HFF-Myc (cell line): ENCODE data around the gene ADORA2A.

ENCODE experiments used
- DNase-seq: peaks from one replicate; pipeline ENCODE4 v3.0.0-alpha.2; 2011; ENCODE audit warnings: low read depth; ENCODE audit errors: extremely low read depth
- H3K4me3 ChIP-seq: replicated peaks from 2 replicates; pipeline ENCODE4 v1.5.1; 2011; ENCODE audit warnings: low read depth, mild to moderate bottlenecking, control low read depth, low read length
- CTCF ChIP-seq: IDR thresholded peaks from 2 replicates; pipeline ENCODE4 v1.5.1; 2012; ENCODE audit warnings: mild to moderate bottlenecking, low read depth, low read length, control low read depth; ENCODE audit errors: missing control alignments

Gene ADORA2A

GRCh38 chr22:24466716-24467328, 39.4 kb downstream of the ADORA2A start:
- H3K4me3 ChIP-seq: no peak overlapping the region
- no peak for TF ChIP-seq CTCF
- DNase-seq: no peak

DNA sequence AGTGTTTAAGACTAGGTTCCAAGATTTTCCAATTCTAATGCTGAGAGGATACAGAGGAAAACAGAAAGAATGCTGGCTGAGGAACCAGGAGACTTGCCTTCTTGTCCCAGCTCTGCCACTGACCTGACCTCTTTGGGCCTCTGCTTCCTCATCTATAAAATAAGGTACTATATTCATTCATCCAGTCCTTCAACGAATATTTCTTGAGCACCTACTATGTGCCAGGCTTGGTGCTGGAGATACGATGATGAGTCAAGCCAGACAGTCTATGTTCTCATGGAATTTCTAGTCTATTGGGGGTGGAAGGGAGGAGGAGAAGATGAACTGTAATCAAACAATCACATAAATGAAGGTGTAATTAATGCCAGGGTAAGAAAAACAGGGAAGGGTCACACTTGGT, 39.9 kb downstream of the ADORA2A start:
- DNase-seq: no peak
- no peak for TF ChIP-seq CTCF
- no peak overlapping the region for H3K4me3 ChIP-seq

DNA sequence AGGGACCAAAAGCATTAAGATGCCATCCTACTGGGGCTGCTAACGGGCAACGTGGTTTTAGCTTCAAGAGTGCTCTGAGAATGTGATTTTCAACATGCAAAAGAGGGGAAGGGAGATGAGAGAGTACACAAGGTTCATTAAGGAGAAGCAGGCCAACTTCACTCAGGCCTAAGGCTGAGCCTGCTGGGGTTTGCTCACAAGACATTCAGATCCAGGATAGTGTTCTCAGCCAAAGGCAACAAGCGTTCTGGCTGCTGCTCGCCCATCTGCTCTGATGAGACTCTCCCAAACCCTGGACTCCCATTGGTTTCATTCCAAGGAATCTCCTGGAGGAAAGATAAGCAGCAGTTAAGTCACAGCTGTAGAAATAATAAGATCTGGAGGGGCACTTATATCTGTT, 44.2 kb downstream of the ADORA2A start:
- H3K4me3 ChIP-seq: no peak overlapping the region
- no peak for DNase-seq
- no peak for TF ChIP-seq CTCF

DNA sequence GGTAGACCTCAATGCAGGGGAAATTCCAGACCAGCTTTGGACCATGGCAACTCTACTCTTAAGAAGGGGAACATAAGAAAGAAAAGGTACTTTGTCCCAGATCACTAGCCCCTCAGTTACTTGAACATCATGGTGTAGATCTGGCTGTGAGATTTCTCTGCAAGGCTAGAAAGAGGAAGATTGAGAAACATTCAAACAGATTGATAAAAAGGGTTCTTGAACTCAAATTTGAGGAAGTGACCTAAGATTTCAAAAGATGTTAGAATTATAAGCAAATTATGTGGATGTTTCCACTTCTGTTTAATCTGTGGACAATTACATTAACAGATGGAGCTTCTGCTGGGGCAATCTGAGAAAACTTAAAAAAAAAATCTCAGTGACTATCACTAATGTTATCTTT, 45.9 kb downstream of the ADORA2A start:
- TF ChIP-seq CTCF: no peak
- DNase-seq: no peak
- H3K4me3 ChIP-seq: no peak overlapping the region

DNA sequence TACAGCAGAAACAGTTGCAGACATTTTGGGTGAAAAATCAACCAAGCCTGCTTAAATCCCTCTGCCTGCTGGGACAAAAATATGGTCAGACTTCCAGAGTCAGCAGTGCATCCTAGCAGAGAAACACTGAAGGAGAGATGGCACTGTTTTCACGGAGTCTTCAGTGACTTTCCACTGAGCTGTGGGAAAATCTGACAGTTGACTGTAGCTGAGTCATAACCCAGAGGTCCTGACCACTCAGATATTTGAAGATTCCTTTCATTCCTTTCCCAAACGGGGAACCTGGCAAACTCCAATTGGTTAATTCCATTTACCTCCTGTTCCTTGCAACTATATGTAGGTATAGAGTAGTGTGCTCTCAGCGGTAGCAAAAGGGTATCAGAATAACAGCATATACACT, 46.8 kb downstream of the ADORA2A start:
- peak; percentile 67 for DNase-seq
- H3K4me3 ChIP-seq: no peak overlapping the region
- no peak for TF ChIP-seq CTCF

DNA sequence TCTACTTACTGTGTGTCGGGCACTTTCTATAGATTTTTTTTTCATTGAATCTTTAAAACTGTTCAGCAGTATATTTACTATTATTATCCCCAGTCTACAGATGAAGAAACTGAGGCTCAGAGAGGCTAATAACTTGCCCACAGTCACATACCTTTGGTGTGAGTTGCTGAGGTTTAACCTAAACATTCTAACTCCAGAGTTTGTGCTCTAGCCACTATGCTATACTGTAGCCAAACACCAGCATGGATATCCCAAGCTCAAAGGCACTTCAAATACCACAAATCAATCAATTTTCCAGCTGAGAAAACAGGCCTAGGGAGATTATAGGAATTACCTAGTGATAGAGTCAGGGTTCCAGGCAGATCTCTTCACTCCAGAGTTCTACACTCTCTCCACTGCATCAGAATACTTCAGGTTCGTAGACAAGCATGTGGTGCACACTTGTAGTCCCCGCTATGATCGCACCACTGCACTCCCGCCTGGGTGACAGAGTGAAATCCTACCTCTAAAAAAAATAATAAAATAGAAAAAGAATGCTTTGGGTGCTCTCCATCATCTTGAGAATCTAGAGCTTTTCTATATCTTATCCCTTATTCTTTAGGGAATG, 47.4 kb downstream of the ADORA2A start:
- TF ChIP-seq CTCF: no peak
- H3K4me3 ChIP-seq: no peak overlapping the region
- no peak for DNase-seq

DNA sequence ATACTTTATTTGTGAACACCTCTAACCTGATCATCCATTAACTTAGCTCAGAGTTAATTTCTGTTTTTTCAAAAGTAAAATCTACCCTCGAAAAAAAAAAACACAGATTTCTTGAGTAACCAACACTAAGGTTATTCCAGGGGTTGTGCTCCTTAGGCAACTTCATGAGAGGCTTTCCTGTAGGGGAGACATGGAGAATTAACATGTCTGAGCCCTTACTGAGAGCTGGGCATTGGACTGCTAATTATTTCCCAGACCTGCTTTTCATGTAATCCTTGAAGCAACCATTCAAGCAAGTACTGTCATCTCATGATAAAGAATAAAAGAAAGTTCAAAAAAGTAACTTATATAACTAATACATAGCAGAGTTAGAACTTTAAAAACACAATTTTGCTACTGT, 54.2 kb downstream of the ADORA2A start:
- no peak for TF ChIP-seq CTCF
- no peak for DNase-seq

More for the DNA sequence above, 54.2 kb downstream of the ADORA2A start:
- H3K4me3 ChIP-seq: no peak overlapping the region
